K562 (cell line): ENCODE results near the gene BCAS4. TPM values are rescaled to one million over a fixed set of nuclear protein-coding genes. Genes with fewer than 3 reads are reported as not detected.

ENCODE experiments used
- ATAC-seq: fragments of 200-7000 bp; cut with Tn5 transposase; 3 replicates; pipeline ENCODE4 v1.9.1; 2020; ENCODE audit warnings: moderate library complexity
- BruUV-seq: library from RNA; stranded (reverse); fragments of 400-500 nt; replicated peaks from 2 replicates; lab custom pipeline; 2021; lab: Mats Ljungman, UMichigan
- CTCF ChIA-PET: fragments of 300-600 bp; formaldehyde crosslinking; extraction: SDS; loops from one replicate; lab custom pipeline; 2021; ENCODE audit warnings: low intra/inter-chr PET ratio; lab: Yijun Ruan, JAX
- POLR2A ChIA-PET: fragments of 300-600, 350-650 bp; sonication (Branson Sonifier 250); formaldehyde crosslinking; extraction: SDS; loops from one replicate; lab custom pipeline; 2021; ENCODE audit warnings: antibody characterized with exemption, inconsistent platforms; lab: Yijun Ruan, JAX
- DNase-seq, 4 experiments: peaks; one replicate each; pipeline versions ENCODE4 v3.0.0 to v3.0.0-alpha.2; 2011 to 2018; ENCODE audit warnings: low spot score in 3 of 4, mixed read lengths in 3 of 4; ENCODE audit errors: extremely low read depth in 1 of 4
- FAIRE-seq: peaks from 2 replicates; lab custom pipeline; 2011; peaks lifted over from hg19 to GRCh38; lab: Jason Lieb, UNC
- H2AFZ ChIP-seq: 2 replicates; pipeline ENCODE4 v1.6.0; 2011; ENCODE audit warnings: low read depth, low read length, control low read depth, inconsistent platforms
- H3K27ac ChIP-seq: fragments of 200-600 bp; 3 replicates; pipeline ENCODE4 v1.8.0; 2011; ENCODE audit warnings: low read depth, mild to moderate bottlenecking, control low read depth, inconsistent platforms, low read length, moderate library complexity, mixed read lengths; ENCODE audit errors: extremely low read depth
- H3K27me3 ChIP-seq, 2 experiments: fragments of 300-600 bp in 1 of 2; 2 replicates in 1 of 2; 3 replicates in 1 of 2; pipeline versions ENCODE4 v1.6.0 to v1.8.0; 2011; ENCODE audit warnings: inconsistent platforms in 2 of 2, low read length in 2 of 2, mild to moderate bottlenecking in 1 of 2, mixed read lengths in 1 of 2, moderate library complexity in 1 of 2; ENCODE audit not compliant: control insufficient read depth in 2 of 2, insufficient read depth in 2 of 2
- H3K36me3 ChIP-seq: fragments of 300-600 bp; 3 replicates; pipeline ENCODE4 v1.8.0; 2011; ENCODE audit warnings: mild to moderate bottlenecking, low read length, inconsistent platforms; ENCODE audit not compliant: control insufficient read depth, insufficient read depth
- H3K4me1 ChIP-seq, 2 experiments: fragments of 200-600 bp in 1 of 2; replicated peaks in 1 of 2; 2 replicates in 1 of 2; 3 replicates in 1 of 2; pipeline versions ENCODE4 v1.5.1 to v1.8.0; 2011; ENCODE audit warnings: inconsistent platforms in 2 of 2, low read length in 2 of 2, mild to moderate bottlenecking in 1 of 2, mixed read lengths in 1 of 2, moderate library complexity in 1 of 2; ENCODE audit not compliant: control insufficient read depth in 2 of 2, insufficient read depth in 2 of 2
- H3K4me2 ChIP-seq: 2 replicates; pipeline ENCODE4 v1.6.1; 2011; ENCODE audit warnings: low read length, control low read depth, inconsistent platforms, mixed read lengths; ENCODE audit not compliant: insufficient read depth
- H3K4me3 ChIP-seq: fragments of 200-600 bp; sonication (generic), shearing (Covaris generic); 2 replicates; pipeline ENCODE4 v1.5.1; 2016; ENCODE audit warnings: control low read depth, inconsistent platforms
- H3K79me2 ChIP-seq: fragments of 200-600 bp; 3 replicates; pipeline ENCODE4 v1.8.0; 2011; ENCODE audit warnings: low read length, inconsistent platforms; ENCODE audit not compliant: control insufficient read depth, insufficient read depth
- H3K9ac ChIP-seq, 2 experiments: 2 replicates each; pipeline versions ENCODE4 v1.6.0 to v1.6.1; 2011; ENCODE audit warnings: low read depth in 2 of 2, low read length in 2 of 2, control low read depth in 1 of 2, inconsistent platforms in 1 of 2, mild to moderate bottlenecking in 1 of 2, mixed read lengths in 1 of 2; ENCODE audit not compliant: insufficient read depth in 1 of 2
- H3K9me1 ChIP-seq: one replicate; pipeline ENCODE4 v1.6.0; 2011; ENCODE audit warnings: inconsistent platforms, mild to moderate bottlenecking, low read length, moderate library complexity; ENCODE audit not compliant: control insufficient read depth, insufficient read depth
- H3K9me3 ChIP-seq: replicated peaks from 2 replicates; pipeline ENCODE4 v1.5.1; 2011; ENCODE audit warnings: low read depth, low read length, inconsistent platforms; ENCODE audit not compliant: control insufficient read depth, insufficient read depth
- H4K20me1 ChIP-seq: replicated peaks from 2 replicates; pipeline ENCODE4 v1.6.1; 2011; ENCODE audit warnings: low read length, inconsistent platforms, mixed read lengths; ENCODE audit not compliant: control insufficient read depth, insufficient read depth
- GABPA ChIP-seq: fragments of 200-800 bp; sonication (Bioruptor generic); conservative IDR thresholded peaks from 2 replicates; pipeline ENCODE4 v1.6.1; 2016; ENCODE audit warnings: low read depth, missing genetic modification characterization, missing compliant biosample characterization
- NFATC3 ChIP-seq: fragments of 450-650 bp; IDR thresholded peaks from 2 replicates; pipeline ENCODE4 v1.6.1; 2017; ENCODE audit warnings: mild to moderate bottlenecking
- RBM25 ChIP-seq: fragments of 200-400 bp; formaldehyde crosslinking; IDR thresholded peaks from 2 replicates; pipeline ENCODE4 v1.6.1; 2018; ENCODE audit warnings: low read length, low read depth, moderate library complexity; ENCODE audit not compliant: severe bottlenecking
- SMAD4 ChIP-seq: fragments of 250-450 bp; sonication (Bioruptor Pico); conservative IDR thresholded peaks from 2 replicates; pipeline ENCODE4 v1.8.0; 2021; ENCODE audit warnings: inconsistent platforms, mild to moderate bottlenecking, moderate library complexity
- ZFP36 ChIP-seq: fragments of 150-350 bp; IDR thresholded peaks from 2 replicates; pipeline ENCODE4 v1.6.1; 2018; ENCODE audit warnings: low read length, low read depth; ENCODE audit not compliant: partially characterized antibody
- ZNF311 ChIP-seq: fragments of 250-450 bp; sonication (Bioruptor Pico); IDR thresholded peaks from 2 replicates; pipeline ENCODE4 v1.4.0; 2020; ENCODE audit warnings: mild to moderate bottlenecking, moderate library complexity
- WGBS: fragments of 100-300 bp; shearing (Covaris generic); methylation state at CpG from one replicate; pipeline ENCODE4 v1.1.6; 2016; ENCODE audit warnings: low coverage, mixed read lengths; ENCODE audit not compliant: insufficient coverage; ENCODE audit errors: missing lambda C conversion rate; 5-methylcytosine and 5-hydroxymethylcytosine counted together
- in situ Hi-C: fragments of 300-500 bp; cut with MboI; formaldehyde crosslinking; loops from 4 replicates; pipeline ENCODE4 v1.15.0; 2018; ENCODE audit warnings: inconsistent platforms, mixed read lengths
- intact Hi-C: fragments of 100-400 bp; cut with micrococcal nuclease; formaldehyde crosslinking; loops from 2 replicates; pipeline ENCODE4 v1.14.2; 2022
- polyA plus RNA-seq, 8 experiments: library from polyadenylated mRNA; depleted of rRNA in 4 of 8; stranded (reverse) in 5 of 8; unstranded in 3 of 8; fragments of >200 nt; fragmentation: Nextera tagmentation in 2 of 8; fragmentation: Illumina TruSeq in 1 of 8; extraction: Ambion mirVana in 2 of 8; extraction: Trizol in 1 of 8; gene quantifications; 2 replicates each; pipeline versions ENCODE4 v1.2.1 to v1.2.3, GENCODE V29; 2011 to 2014; ENCODE audit warnings: inconsistent platforms in 1 of 8, missing spikeins in 1 of 8
- total RNA-seq, 7 experiments: library from RNA; depleted of rRNA in 6 of 7; stranded (reverse); fragments of >200 nt in 6 of 7; fragmentation: Illumina TruSeq in 2 of 7; extraction: Trizol in 2 of 7; gene quantifications; 2 replicates each; pipeline versions ENCODE4 v1.2.1 to v1.2.3, GENCODE V29; 2011 to 2021; ENCODE audit warnings: low replicate concordance in 1 of 7
- TF ChIP-seq, protein P1 (sequence below), 3 experiments: fragments of 200-800 bp in 1 of 3; fragments of 250-450 bp in 1 of 3; fragments of 450-650 bp in 1 of 3; sonication (Bioruptor Pico) in 1 of 3; sonication (Bioruptor generic) in 1 of 3; formaldehyde crosslinking in 1 of 3; IDR thresholded peaks; 2 replicates each; pipeline versions ENCODE4 v1.6.1 to v1.8.0; 2016 to 2022; ENCODE audit warnings: mild to moderate bottlenecking in 2 of 3, missing genetic modification characterization in 2 of 3, missing compliant biosample characterization in 1 of 3, moderate library complexity in 1 of 3
- TF ChIP-seq, protein P2 (sequence below): fragments of 250-450 bp; sonication (Bioruptor Pico); IDR thresholded peaks from 2 replicates; pipeline ENCODE4 v1.9.0; 2021; ENCODE audit warnings: mild to moderate bottlenecking
- TF ChIP-seq, protein P3 (sequence below), 2 experiments: fragments of 450-650 bp in 1 of 2; IDR thresholded peaks; 2 replicates each; pipeline ENCODE4 v1.6.1; 2011 to 2017; ENCODE audit warnings: low read depth in 2 of 2, antibody characterized with exemption in 1 of 2, borderline replicate concordance in 1 of 2, low read length in 1 of 2, mild to moderate bottlenecking in 1 of 2, mixed read lengths in 1 of 2; ENCODE audit not compliant: control insufficient read depth in 1 of 2
- TF ChIP-seq, protein P4 (sequence below): fragments of 450-650 bp; IDR thresholded peaks from 2 replicates; pipeline ENCODE4 v1.6.1; 2016; ENCODE audit warnings: missing biosample characterization, missing genetic modification characterization

Gene BCAS4
- total and polyA plus RNA-seq, 9 of the 15 experiments (the other 6 are each of a cell fraction or from before 2014, with no cell fraction given): 0.15 to 2.3 (median 0.47) TPM

DNA sequence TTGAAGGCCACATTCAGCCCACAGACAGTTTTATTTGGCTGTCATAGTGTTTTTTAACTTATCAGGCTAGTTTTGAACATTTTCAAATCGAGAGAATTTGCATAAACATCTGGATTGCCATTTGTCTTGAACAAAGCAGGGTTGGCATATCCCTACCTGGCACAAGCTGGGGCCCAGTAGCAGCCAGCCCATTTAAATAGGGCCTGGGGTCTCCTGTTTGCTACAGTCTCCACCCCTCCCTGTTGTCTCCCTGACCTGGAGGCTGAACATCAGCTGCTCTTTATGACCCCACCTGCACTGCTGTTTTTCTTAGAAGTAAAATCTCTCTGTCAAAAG, 10.5 kb downstream of the BCAS4 start (continued):
- TF ChIP-seq, protein P1, sequence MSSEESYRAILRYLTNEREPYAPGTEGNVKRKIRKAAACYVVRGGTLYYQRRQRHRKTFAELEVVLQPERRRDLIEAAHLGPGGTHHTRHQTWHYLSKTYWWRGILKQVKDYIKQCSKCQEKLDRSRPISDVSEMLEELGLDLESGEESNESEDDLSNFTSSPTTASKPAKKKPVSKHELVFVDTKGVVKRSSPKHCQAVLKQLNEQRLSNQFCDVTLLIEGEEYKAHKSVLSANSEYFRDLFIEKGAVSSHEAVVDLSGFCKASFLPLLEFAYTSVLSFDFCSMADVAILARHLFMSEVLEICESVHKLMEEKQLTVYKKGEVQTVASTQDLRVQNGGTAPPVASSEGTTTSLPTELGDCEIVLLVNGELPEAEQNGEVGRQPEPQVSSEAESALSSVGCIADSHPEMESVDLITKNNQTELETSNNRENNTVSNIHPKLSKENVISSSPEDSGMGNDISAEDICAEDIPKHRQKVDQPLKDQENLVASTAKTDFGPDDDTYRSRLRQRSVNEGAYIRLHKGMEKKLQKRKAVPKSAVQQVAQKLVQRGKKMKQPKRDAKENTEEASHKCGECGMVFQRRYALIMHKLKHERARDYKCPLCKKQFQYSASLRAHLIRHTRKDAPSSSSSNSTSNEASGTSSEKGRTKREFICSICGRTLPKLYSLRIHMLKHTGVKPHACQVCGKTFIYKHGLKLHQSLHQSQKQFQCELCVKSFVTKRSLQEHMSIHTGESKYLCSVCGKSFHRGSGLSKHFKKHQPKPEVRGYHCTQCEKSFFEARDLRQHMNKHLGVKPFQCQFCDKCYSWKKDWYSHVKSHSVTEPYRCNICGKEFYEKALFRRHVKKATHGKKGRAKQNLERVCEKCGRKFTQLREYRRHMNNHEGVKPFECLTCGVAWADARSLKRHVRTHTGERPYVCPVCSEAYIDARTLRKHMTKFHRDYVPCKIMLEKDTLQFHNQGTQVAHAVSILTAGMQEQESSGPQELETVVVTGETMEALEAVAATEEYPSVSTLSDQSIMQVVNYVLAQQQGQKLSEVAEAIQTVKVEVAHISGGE (CRISPR knock-in tag; IDR thresholded peaks at IDR 0.05): peak in 1 of 3 experiments; percentile 58; a peak in 2 of 6 replicates
- TF ChIP-seq SMAD4 (CRISPR knock-in tag): no peak
- no peak for TF ChIP-seq NFATC3
- TF ChIP-seq, all 486 proteins: peak for 1

DNA sequence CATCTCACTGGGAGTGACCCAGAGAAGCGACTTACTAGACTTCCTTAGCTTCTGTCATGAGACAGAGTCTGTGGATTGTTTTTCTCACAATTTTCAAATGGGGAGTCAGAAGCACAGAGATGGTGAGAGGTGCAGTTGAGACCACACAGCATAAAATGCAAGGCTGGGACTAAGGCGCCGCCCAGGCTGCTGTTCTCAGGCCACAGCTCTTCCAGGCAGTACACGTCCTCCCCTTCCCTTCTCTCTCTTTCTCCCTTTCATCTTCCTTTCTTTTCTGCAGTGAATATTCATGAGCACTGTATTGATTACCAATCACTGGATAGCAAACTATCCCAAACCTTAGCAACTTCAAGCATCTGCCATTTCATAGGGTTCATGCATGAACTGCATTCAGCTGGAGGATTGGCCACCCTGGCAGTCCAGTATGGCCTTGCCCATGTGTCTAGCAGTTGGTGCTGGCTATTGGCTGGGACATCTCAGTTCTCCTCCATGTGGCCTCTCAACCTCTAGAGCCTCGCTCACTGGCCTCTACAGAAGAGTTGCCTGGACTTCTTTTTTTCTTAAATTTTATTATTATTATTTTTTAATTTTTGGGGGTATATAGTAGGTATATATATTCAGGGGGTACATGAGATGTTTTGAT, 11.4 kb downstream of the BCAS4 start:
- Histone ChIP-seq H3K79me2 (no peaks in the 10 kb centered on the region), H3K36me3 (no peaks in the 10 kb centered on the region), H3K27me3 (peaks cover 6 to 12% of the 10 kb centered on the region in 2 experiments; a peak in 3 of 5 replicates), H3K4me1 (peaks cover 0 to 8% of the 10 kb centered on the region in 2 experiments; a peak in 3 of 5 replicates), H4K20me1 (no peaks in the 10 kb centered on the region; the same call in 1 of the 2 replicates), H3K4me2 (no peak overlapping the region), H3K9ac (no peak overlapping the region), H2AFZ (no peak overlapping the region), H3K9me3 (no peaks in the 10 kb centered on the region), H3K9me1 (no peaks in the 10 kb centered on the region), H3K27ac (no peak overlapping the region), H3K4me3 (no peak overlapping the region)
- WGBS: 27% methylated on average over 5 of the region's 5 CpGs
- DNase-seq: no peak
- intact Hi-C loops: no loop called here
- FAIRE-seq: no peak
- POLR2A ChIA-PET: interaction anchor here (0.6 to 1.1 kb wide), 2 partner anchors 9 to 25 kb away, joined by 3 read pairs; no protein-coding TSS in a partner anchor
- CTCF ChIA-PET: no interaction called here
- no peak for ATAC-seq
- in situ Hi-C loops: no loop called here
- BruUV-seq: no TSS peak
- TF ChIP-seq ZFP36: peak; percentile 43
- TF ChIP-seq, protein P2, sequence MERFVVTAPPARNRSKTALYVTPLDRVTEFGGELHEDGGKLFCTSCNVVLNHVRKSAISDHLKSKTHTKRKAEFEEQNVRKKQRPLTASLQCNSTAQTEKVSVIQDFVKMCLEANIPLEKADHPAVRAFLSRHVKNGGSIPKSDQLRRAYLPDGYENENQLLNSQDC: no peak
- TF ChIP-seq, protein P3, sequence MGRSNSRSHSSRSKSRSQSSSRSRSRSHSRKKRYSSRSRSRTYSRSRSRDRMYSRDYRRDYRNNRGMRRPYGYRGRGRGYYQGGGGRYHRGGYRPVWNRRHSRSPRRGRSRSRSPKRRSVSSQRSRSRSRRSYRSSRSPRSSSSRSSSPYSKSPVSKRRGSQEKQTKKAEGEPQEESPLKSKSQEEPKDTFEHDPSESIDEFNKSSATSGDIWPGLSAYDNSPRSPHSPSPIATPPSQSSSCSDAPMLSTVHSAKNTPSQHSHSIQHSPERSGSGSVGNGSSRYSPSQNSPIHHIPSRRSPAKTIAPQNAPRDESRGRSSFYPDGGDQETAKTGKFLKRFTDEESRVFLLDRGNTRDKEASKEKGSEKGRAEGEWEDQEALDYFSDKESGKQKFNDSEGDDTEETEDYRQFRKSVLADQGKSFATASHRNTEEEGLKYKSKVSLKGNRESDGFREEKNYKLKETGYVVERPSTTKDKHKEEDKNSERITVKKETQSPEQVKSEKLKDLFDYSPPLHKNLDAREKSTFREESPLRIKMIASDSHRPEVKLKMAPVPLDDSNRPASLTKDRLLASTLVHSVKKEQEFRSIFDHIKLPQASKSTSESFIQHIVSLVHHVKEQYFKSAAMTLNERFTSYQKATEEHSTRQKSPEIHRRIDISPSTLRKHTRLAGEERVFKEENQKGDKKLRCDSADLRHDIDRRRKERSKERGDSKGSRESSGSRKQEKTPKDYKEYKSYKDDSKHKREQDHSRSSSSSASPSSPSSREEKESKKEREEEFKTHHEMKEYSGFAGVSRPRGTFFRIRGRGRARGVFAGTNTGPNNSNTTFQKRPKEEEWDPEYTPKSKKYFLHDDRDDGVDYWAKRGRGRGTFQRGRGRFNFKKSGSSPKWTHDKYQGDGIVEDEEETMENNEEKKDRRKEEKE (IDR thresholded peaks at IDR 0.05; ENCODE audit: borderline replicate concordance in 1 of 2, control insufficient read depth in 1 of 2, low read depth in 2 of 2, low read length in 1 of 2): peak in 1 of 2 experiments; percentile 45; a peak in 1 of 4 replicates
- TF ChIP-seq, protein P4, sequence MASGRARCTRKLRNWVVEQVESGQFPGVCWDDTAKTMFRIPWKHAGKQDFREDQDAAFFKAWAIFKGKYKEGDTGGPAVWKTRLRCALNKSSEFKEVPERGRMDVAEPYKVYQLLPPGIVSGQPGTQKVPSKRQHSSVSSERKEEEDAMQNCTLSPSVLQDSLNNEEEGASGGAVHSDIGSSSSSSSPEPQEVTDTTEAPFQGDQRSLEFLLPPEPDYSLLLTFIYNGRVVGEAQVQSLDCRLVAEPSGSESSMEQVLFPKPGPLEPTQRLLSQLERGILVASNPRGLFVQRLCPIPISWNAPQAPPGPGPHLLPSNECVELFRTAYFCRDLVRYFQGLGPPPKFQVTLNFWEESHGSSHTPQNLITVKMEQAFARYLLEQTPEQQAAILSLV: no peak
- no peak for TF ChIP-seq ZNF311 (CRISPR knock-in tag)
- TF ChIP-seq GABPA (tag): no peak
- TF ChIP-seq RBM25: peak; percentile 30
